Lower lobe of right lung (tissue), 2 donors: ENCODE data around the gene RASL12. TPM values are rescaled to one million over a fixed set of nuclear protein-coding genes. Genes with fewer than 3 reads are reported as not detected.
"Not testable (repeated sequence)": the region's sequence is repeated elsewhere in the genome, so short reads cannot be mapped to it uniquely, and the experiment has no call there.

Source experiments
- ATAC-seq, 2 donors: fragments of 200-7000 bp; cut with Tn5 transposase; one replicate each; pipeline ENCODE4 v1.9.1; 2020 to 2022; ENCODE audit warnings: mild to moderate bottlenecking in 2 of 2, moderate library complexity in 2 of 2
- DNase-seq: peaks from one replicate; pipeline ENCODE4 v3.0.0-alpha.2; 2020
- H3K27ac ChIP-seq: fragments of 200-600 bp; one replicate; pipeline ENCODE4 v1.8.0; 2022
- H3K27me3 ChIP-seq: fragments of 200-600 bp; one replicate; pipeline ENCODE4 v1.8.0; 2022; ENCODE audit warnings: low read depth
- H3K36me3 ChIP-seq: fragments of 200-600 bp; one replicate; pipeline ENCODE4 v1.8.0; 2022; ENCODE audit warnings: mild to moderate bottlenecking
- H3K4me1 ChIP-seq: fragments of 200-600 bp; one replicate; pipeline ENCODE4 v1.8.0; 2022
- H3K4me3 ChIP-seq: fragments of 200-600 bp; one replicate; pipeline ENCODE4 v1.8.0; 2022; ENCODE audit warnings: mild to moderate bottlenecking
- H3K9me3 ChIP-seq: fragments of 200-600 bp; one replicate; pipeline ENCODE4 v1.8.0; 2022
- CTCF ChIP-seq: fragments of 200-600 bp; IDR thresholded peaks from one replicate; pipeline ENCODE4 v1.8.0; 2022; ENCODE audit warnings: antibody characterized with exemption, mild to moderate bottlenecking
- intact Hi-C: fragments of 100-400 bp; cut with DNase I; formaldehyde crosslinking; loops from one replicate; pipeline ENCODE4 v1.11.0; 2022
- total RNA-seq: library from RNA; stranded (reverse); fragmentation: NEBNext Ultra II Directional; extraction: Animal tissue kit (Norgen Biotek cat#: 25700); gene quantifications from one replicate; pipeline ENCODE4 v1.2.1, GENCODE V29; 2021
- donor health status: DM: no; HTN: yes; CAD: no; lungs with severe emphysema.

RASL12 gene
- total RNA-seq, 1 donor from 2014 or later = 21.5 TPM

- intact Hi-C loops = no loop called here
- Histone ChIP-seq H3K4me1 (no peaks in the 10 kb centered on the region), H3K27ac (no peak overlapping the region), H3K4me3 (no peak overlapping the region), H3K9me3 (no peaks in the 10 kb centered on the region), H3K36me3 (peaks cover 27% of the 10 kb centered on the region), H3K27me3 (no peaks in the 10 kb centered on the region)
- DNase-seq (no peak), ATAC-seq (peak in 1 of 2 donors; percentile 68)
- no peak for TF ChIP-seq CTCF
These were observed 26.7 kb upstream of the RASL12 start for GRCh38 chr15:65094294-65094995.

- H3K9me3 ChIP-seq, DNase-seq, H3K27ac ChIP-seq, H3K4me3 ChIP-seq, H3K4me1 ChIP-seq, ATAC-seq, H3K27me3 ChIP-seq, intact Hi-C loops: not testable (repeated sequence)
- peaks cover 20% of the 10 kb centered on the region for H3K36me3 ChIP-seq
These were observed 26.0 kb upstream of the RASL12 start for GRCh38 chr15:65093793-65094170.

GRCh38 chr15:65092911-65093792 lies 25.4 kb upstream of the RASL12 start:
- ATAC-seq = no peak
- H3K36me3 ChIP-seq = peaks cover 14% of the 10 kb centered on the region
- TF ChIP-seq CTCF = no peak
- H3K9me3 ChIP-seq = no peaks in the 10 kb centered on the region
- DNase-seq = no peak
- no peak overlapping the region for H3K27ac ChIP-seq
- H3K4me1 ChIP-seq = peaks cover 10% of the 10 kb centered on the region
- H3K4me3 ChIP-seq = no peak overlapping the region
- intact Hi-C loops = no loop called here
- no peaks in the 10 kb centered on the region for H3K27me3 ChIP-seq

DNA sequence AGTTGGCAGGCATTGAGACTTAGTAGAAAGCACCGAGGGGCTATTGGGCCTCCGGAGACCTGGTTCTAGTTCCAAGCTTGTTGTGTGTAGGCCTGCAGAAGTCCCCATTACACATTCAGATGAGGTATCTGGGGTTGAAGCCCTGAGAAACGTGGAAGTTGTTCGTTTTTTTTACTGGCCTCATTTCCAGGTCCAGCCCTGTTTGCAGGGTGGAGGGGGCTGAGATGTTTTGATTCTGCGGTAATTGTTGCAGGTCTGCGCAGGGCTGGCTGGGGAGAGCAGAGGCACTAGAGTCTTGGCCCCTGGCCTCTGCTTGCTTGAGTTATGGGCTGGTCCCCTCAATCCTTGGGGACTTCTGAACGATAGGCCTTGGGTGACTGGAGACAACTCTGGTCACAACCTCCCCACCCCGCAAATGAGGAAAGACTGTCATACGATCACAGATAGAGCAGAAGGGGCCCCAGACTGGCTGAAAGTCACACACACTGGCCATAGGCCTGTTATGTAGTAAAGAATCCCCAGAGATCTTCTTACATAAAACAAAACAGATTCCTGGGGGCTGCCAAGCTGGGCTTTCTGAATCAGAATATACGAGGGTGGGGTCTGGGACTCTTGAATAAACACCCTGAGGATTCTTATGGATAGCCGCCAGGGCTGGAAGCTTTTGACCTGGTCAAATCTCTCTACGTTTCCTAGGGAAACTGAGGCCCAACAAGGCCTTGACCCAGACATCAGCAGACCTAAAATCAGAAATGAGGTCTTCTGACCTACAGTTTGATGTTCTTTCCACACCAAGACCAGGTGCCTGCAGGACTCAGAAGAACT lies 24.4 kb upstream of the RASL12 start:
- no peak for ATAC-seq
- DNase-seq = no peak
- H3K4me1 ChIP-seq = peaks cover 20% of the 10 kb centered on the region
- no peak overlapping the region for H3K27ac ChIP-seq
- H3K9me3 ChIP-seq = no peaks in the 10 kb centered on the region
- intact Hi-C loops = no loop called here
- H3K27me3 ChIP-seq = no peaks in the 10 kb centered on the region
- no peak for TF ChIP-seq CTCF
- peaks cover 4% of the 10 kb centered on the region for H3K36me3 ChIP-seq
- H3K4me3 ChIP-seq = no peak overlapping the region

DNA sequence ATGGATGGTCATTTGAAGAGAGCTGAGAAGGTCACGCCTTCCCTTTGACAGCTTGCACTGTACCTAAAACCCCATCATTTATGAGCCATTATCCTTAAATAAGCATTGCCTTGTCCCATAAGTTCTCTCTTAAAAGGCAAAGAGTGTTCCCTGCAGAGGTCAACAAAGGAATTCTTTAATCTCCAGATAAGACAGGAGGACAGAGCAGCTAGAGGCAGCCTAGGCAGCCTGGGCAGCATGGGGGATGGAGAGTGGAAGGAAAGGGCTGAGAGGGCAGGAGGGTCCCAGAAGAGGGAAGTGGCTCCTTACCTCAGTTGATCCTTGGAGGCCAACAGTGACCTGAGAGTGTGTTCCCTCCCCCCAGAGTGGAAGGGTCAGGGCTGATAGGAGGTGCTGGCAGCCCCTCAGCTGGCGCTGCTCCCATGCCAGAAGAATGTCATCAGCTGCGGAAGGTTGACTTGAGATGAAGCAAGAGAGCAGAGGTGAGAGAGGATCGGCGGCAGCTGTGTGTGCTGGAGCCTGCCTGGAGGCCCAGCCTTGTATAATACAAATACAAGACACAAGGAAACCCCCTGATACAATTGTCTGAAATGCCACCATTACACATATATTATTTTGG lies 21.5 kb upstream of the RASL12 start:
- Histone ChIP-seq H3K4me3 (no peak overlapping the region), H3K9me3 (no peaks in the 10 kb centered on the region), H3K4me1 (peaks cover 47% of the 10 kb centered on the region), H3K27me3 (no peaks in the 10 kb centered on the region), H3K36me3 (peaks cover 4% of the 10 kb centered on the region), H3K27ac (peak overlapping the region; percentile 81)
- intact Hi-C loops = no loop called here
- peak; percentile 70 for DNase-seq
- ATAC-seq = peak; percentile 24 to 26
- no peak for TF ChIP-seq CTCF
